Measurements from ENCODE around the gene BICDL1.
"Not testable (repeated sequence)": the region's sequence is repeated elsewhere in the genome, so short reads cannot be mapped to it uniquely, and the experiment has no call there.

Gene BICDL1

DNA sequence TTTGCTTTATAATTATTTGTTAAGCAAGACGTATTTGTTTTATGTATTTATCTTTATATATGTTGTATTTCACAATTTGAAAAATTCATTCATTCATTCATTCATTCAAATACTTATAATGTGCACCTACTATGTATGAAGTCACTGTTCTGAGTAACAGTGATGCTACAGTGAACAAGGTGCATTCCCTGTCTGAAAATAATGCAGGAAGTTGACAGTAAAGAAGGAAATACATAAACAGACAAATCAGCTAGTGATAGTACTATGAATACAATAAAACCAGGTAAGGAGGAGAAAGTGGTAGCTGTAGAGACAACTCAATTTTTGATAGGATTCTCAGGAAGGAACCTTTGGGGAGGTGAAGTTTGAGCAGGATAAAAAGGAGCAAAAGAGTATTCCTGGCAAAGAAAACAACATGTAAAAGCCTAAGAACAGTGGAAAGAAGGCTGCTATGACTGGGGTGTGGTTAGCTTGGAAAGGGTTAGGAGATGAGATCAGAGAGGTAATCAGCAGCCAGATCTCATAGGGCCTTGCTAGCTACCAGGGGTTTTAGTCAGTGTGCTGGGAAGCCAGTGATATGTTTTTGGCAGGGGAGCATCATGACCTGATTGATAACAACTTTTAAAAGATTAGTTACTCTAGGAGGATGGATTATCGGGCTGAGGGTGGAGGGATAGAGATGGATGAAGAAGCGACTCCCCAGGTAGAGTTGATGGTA, 17.4 kb downstream of the BICDL1 start:
- DNase-seq, result no peak

GRCh38 chr12:120007272-120007671, 18.2 kb downstream of the BICDL1 start:
- no peak for DNase-seq

DNA sequence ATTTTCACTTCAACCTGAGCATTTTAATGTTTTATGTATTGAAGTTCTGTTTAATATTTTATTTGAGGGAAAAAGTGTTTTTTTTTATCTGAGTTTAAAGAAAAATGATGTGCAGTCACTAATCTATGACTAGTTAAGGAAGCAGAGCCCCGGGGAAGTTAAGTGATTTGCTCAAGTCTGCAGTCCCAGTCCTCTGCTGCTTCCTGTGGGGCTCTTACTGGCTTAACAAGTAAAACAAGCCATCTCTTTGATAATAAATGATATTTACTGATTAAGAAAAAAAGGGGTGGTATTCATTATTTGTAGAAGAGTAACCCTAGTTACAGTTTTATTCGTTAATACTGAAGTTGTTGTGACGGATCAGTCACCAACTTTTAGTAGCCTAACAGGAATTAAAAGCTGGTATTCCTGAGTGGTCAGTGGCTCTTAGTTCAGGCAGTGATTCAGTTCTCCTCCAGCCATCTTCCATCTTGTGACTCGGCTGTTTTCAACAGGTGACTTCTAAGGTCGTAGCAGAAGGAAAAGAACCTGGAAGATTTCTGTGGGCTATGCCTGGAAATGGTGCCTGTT, 21.7 kb downstream of the BICDL1 start:
- DNase-seq, result no peak

DNA sequence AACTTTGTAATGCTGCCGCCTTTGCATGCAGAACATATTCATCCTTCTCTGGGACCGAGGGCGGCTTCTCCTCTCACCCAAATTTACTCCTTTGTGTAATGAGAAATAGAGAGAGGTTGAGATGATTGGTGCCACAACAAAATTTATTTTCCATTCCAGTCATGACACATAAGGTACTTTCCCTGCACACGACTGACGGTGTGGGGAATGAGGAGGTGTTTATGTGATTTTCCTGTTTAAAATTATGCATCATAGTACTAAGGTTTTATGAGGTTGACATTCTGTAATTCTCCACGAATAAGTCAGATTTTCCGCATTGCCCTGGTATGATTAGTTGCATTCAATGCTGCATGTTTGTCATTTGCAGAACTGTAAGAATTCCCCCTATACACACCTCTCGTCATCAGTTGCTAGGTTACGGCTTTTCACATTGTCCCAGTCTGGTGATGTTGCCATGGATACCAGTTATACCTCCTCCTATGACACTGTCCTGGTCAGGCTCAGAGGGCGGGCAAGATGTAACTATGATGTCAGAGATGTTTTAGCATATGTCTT, 23.1 kb downstream of the BICDL1 start:
- DNase-seq, result peak; percentile 9

DNA sequence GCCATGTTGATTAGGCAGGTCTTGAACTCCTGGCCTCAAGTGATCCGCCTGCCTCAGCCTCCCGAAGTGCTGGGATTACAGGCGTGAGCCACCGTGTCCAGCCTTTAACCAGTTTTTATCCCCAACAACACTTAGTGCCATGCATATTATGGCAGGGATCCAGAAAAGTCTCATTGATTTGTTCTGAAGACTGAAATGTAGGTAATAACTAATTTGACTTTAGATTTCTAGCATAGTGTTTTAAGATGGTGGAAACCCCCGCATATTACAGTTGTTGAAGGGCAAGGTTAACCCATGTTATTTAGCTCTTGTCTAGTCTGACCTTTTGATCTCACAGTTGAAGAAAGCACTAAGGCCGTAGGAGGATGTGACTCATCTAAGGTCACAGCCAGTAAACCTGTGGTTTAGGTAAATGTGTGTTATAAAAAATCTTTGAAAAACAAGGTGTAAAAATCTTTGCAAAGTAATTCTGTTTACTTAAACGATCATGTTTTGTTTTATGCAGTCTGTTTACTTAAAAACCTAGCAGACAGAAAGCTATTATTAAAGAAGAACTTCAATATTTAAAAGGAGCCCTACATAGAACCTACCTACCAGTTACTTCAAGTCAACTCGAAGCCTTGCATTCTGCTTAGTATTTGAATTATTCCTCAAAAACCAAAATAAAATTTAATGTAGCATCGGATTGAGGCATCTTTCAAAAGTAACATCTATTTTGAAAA, 24.8 kb downstream of the BICDL1 start:
- DNase-seq, result no peak

GRCh38 chr12:120014381-120014735, 25.3 kb downstream of the BICDL1 start:
- DNase-seq, result not testable (repeated sequence)

DNA sequence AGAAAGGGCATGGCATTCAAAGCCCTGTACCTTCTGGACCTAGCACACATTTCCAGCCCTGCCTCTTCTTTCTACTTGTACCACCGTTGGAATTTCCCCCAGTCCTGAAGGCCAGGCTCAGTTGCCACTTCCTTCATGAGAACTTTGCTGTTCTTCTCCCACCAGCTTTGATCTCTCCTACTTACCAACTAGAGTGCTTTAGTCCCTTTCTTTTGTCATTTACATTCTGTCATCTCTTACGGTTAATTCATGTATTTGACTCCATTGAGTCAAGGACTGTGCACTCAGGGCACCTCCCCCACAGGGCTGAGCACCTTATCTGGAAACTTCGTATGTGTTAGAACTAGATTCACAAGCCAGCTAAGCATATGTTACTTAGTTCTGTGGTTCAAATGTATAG, 26.3 kb downstream of the BICDL1 start:
- DNase-seq, result no peak

GRCh38 chr12:120016199-120016598, 27.2 kb downstream of the BICDL1 start:
- not testable (repeated sequence) for DNase-seq

DNA sequence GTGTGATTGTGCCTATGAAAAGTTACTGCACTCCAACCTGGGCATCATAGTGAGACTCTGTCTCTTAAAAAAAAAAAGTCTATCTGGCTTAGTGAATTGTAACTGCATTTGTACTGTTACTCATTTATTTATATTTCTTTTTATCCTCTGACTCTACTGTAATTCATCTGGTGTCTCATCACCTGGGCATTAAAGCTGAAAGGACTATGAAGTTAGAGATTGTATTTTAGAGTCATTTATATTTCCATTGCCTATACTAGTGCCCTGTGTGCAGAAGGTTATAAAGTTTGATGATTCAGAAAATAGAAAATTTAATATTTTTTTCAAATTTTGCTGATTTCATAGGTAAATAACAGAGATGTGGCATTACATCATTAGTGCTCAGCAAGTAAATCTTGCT, 30.2 kb downstream of the BICDL1 start:
- no peak for DNase-seq

- DNase-seq, result no peak
These were observed 30.9 kb downstream of the BICDL1 start for GRCh38 chr12:120019938-120020337.

DNA sequence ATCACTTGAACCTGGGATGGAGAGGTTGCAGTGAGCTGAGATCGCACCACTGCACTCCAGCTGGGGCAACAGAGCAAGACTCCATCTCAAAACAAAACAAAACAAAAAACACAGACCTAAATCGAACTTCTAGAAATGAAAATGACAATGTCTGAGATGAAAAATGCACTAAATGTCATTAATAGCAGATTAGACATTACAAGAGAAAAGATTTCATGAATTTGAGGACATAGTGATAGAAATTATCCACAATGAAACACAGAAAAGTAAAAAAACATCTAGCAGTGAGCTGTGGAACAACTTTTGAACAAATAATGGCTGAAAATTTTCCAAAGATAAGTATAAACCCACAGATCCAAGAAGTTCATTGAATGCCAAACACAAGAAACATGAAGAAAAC, 35.2 kb downstream of the BICDL1 start:
- no peak for DNase-seq

DNA sequence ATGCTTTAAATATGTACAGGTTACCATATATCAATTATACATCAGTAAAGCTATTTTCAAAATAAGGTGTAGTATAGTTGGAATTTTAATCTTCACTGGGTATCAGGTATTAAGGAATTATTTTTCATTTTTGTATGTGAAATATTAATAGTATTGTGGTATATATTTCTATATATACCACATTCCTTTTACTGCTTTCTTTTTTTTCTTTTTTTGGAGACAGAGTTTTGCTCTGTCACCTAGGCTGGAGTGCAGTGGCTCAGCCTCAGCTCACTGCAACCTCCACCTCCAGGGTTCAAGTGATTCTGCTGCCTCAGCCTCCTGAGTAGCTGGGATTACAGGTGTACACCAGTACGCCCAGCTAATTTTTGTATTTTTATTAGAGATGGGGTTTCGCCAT, 36.6 kb downstream of the BICDL1 start:
- no peak for DNase-seq

GRCh38 chr12:120032242-120032641, 43.2 kb downstream of the BICDL1 start:
- no peak for DNase-seq

DNA sequence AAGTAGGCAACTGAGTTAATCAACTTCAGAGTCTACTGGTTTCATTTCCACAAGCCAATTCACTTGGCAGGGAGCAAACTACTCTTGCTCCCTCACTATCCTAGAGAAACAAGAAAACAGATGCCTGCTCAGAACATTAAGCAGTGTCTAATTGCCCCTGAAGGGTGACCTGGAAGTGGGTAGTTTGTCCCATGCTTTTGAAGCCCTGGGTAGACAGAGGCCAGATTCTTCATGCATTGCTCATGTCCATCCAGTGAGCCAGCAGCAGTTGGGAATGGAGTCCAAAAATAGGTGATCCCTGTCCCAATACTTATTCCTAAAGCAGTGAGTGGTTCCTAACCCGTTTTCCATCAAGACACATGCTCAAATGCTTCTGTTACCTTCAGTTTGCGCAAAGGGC, 48.8 kb downstream of the BICDL1 start:
- no peak for DNase-seq

GRCh38 chr12:120039711-120040110, 50.7 kb downstream of the BICDL1 start:
- no peak for DNase-seq

DNA sequence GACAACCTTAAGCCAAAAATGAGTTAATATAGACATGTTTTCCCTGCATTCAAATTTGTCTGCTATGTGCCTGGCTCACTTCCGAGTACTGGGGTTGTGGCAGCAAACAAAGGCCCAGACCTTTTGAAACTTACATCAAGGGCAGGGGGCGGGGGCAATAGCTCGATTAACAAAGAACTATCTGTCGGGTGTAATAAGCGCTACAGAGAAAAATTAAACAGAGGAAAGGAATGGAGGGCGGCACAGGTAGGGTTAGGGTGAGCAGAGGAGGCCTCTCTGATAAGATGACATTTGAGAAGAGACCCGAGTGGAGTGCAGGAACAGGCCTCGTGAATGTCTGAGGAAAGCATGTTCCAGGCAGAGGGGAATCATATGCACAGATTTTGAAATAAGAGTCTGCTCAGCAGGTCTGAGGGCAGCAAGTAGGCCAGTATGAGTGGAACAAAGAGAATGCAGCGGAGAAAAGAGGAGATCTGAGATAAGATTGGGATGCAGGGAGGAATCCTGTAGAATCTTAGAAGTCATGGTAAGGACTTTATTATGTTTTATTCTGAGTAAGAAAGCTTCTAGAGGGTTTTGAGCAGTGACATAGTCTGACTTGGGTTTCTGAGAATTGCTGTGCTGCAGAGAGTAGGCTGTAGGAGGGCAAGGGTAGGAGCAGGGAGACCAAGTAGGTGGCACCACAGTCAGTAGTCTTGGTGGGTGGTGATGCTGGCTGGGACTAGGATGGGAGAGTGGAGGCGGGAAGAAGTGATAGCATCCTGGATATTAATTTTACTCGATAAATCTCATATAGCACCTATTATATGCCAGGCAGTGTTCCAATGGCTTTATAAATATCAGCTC, 52.6 kb downstream of the BICDL1 start:
- no peak for DNase-seq

- not testable (repeated sequence) for DNase-seq
These were observed 56.3 kb downstream of the BICDL1 start for GRCh38 chr12:120045367-120045766.

GRCh38 chr12:120047072-120047471, 58.0 kb downstream of the BICDL1 start:
- no peak for DNase-seq

DNA sequence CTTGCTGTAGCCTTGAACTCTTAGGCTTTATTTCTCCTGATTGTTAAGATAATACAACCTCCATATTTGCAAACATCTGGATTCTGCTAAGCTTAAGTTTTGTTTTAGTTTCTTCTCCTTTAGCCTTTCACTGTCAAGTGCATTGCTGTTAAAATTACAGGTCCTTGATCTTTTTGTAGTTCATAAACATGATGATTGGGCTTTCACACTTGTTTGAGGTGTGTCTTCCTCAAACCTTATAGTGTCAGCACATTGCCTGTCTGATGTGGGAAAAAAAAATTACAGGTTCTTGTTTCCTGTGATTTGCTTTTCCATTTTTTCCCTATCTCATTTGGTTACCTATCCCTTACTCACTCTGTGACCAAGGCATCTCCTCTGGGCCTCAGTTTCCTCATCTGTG, 59.2 kb downstream of the BICDL1 start:
- DNase-seq, result no peak

- DNase-seq, result no peak
These were observed 60.4 kb downstream of the BICDL1 start for GRCh38 chr12:120049426-120049825.

- DNase-seq, result no peak
These were observed 62.5 kb downstream of the BICDL1 start for GRCh38 chr12:120051535-120051934.

- DNase-seq, result no peak
These were observed 65.3 kb downstream of the BICDL1 start for GRCh38 chr12:120054293-120054692.
